Inflammatory macrophage treated with lipopolysaccharide for 4 hours (primary cell): Measurements from ENCODE around the gene CST7.
A peak's percentile ranks its signal among the peaks of the same experiment; 100 is the strongest.
"Not testable (repeated sequence)": the region's sequence is repeated elsewhere in the genome, so short reads cannot be mapped to it uniquely, and the experiment has no call there.

Experiments used
- DNase-seq: peaks from one replicate; pipeline ENCODE4 v3.0.0-alpha.2; 2020

Gene CST7

DNA sequence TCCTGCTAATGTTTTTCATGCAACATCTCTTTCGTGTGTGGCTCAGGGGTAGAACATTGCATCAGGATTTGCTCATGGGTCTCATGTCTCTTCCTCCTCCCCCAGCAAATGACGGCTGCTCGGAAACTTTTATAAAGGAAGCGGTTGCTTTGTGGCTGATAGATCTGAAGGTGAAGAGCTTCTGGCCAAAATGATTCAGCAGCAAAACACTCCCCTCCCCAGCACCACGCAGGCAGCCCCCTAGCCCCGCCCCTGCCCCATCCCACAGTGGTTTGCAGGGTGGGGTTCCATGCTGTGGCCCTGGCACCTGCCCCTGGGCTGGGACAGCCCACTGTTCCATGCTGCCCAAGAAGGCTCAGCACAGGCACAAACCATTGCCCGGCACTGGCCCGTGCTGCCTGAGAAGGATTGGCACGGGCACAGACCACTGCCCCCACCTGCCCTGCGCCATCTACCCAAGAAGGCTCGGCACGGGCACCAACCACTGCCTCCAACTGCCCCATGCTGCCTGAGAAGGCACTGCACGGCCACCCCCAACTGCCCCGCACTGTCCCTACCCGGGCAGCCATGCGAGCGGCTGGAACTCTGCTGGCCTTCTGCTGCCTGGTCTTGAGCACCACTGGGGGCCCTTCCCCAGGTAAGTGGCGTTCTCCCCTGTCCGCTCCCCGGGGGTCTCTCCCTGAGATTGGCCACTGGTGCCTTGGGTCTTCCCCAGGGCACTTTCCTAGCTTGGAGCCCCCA lies at the start of gene CST7:
CST7 (plus strand) TSS at position 331 of the 741 bp plus-strand sequence; CDS start at position 568, 237 bp downstream.
- peak; percentile 80 for DNase-seq

- DNase-seq = no peak
Measured at GRCh38 chr20:24906806-24907205, 42.3 kb upstream of the CST7 start.

DNA sequence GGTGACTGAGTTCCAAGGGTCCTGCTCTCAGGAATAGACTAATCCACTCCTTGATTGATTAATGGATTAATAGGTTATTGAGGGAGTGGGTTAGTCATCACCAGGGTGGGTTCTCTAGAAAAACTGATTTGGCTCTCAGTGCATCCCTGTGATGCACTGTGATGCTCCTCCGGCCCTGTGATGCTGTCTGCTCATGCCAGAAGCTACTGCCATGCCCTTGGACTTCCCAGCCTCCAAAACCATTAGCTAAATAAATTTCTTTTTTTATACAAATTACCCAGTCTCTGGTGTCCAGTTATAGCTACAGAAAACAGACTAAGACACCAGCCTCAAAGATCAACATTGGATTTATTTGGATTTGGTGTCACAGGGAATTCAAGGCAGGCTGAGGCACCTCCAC lies 40.4 kb upstream of the CST7 start:
- DNase-seq = no peak

GRCh38 chr20:24909086-24909780 lies 39.8 kb upstream of the CST7 start:
- no peak for DNase-seq

DNA sequence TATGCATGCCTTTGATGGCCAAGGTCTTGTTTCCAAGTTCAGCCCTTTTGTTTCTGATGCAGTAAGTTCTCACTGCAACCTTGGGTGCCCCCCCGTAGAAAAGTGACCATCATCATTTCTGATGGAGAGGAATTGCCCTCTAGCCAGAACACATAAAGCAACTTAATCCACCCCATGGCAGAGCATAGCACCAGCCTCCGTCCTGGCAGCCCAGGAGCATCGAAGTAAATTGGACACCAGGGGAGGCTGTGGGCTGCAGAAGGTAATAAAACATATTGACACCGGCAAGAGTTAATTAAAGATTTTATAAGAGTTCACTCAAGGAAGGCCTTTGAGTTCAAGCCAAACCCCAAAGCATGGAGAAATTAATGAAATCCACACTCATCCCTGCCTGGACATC lies 39.2 kb upstream of the CST7 start:
- DNase-seq = no peak

DNA sequence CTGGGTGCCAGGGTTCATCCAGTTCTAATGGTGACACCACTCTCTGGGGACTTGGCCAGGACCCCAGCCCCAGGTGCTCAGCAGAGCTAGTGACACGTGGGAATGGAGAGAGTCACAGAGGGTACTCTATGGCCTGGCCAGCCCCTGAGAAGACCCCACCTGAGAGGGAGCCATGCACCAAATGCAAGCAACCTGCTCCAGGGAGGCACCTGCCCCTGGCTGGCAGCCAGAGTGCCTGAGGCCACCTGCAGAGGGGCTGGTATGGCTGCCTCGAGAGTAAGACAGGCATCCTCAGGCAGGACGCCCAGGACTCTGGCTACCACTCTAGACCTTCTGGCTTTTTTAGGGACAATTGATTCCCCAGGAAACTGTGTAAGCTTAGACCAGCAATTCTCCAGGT lies 38.6 kb upstream of the CST7 start:
- DNase-seq = no peak

- DNase-seq = no peak
Measured at GRCh38 chr20:24911461-24911860, 37.6 kb upstream of the CST7 start.

DNA sequence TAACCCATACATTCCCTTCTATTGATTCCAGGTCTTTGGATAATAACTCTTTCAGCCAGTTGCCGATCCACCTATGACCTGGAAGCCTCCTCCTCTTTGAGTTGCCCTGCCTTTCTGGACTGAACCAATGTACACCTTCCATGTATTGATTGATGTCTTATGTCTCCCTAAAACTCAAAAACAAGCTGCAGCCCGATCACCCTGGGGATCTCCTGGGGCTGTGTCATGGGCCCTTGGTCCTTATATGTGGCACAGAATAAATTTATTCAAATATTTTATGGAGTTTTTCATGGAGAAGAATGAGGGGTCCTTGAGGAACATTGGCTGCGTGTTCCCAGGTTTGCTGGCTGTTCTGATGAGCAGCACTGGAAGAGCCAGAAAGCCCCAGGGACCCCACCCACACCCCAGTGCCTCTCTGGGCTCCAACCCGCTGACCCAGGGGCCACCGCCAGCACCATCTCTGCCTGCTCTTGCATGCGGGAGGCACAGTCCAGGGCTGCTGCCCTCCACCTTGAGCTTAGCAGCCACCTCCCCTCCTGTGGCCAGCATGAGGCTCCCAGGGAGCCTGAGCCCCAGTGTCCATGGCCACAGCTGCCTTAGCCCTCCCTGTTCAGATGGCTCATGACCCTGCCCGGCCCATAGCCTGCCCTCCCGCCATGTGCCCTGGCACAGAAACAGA lies 36.5 kb upstream of the CST7 start:
- DNase-seq = no peak

DNA sequence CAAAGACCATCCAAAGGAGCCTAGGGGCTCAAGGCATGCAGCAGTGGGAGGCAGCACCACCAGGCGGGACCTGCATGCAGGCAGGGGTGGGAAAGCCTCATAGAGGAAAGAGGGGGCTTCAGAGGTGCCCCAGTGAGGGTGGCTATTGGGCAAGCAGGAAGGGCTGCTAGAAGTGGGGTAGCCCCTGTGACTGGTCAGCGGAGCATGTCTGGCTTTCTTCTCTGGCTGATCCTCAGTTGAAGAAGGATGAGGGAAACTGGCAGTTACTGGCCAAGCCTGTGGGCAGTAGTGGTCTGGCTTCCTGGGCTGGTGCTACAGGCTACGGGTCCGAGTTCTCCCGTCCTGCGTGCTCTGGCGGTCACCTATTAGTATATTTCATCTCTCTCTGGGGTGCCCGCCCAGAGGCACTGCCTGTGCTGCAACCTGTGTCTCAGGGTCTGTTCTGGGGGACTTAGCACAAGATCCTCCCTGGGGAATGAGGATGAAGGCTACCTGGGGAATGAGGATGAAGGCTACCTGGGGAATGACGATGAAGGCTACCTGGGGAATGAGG lies 35.9 kb upstream of the CST7 start:
- no peak for DNase-seq

GRCh38 chr20:24914388-24915241 lies 34.5 kb upstream of the CST7 start:
- no peak for DNase-seq

GRCh38 chr20:24915440-24915839 lies 33.6 kb upstream of the CST7 start:
- no peak for DNase-seq

GRCh38 chr20:24915892-24916291 lies 33.2 kb upstream of the CST7 start:
- DNase-seq = no peak

DNA sequence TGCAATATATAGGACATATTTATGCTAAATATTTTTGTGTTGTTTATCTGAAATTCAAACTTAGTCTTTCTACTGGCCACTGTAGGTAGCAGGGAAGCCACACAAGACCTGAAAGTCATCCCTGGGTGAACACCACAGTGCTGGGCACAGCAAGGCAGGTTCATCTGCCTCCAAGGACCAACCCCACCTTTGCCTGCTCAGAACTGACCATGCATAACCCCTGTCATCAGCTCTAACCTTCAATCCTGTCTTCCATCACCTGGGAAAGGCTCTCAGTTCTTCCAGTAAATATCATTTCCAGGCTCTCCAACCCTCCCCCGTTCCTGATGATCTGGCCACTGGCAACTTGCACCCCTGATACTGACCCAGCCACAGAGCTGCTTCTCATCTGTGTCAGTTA lies 32.7 kb upstream of the CST7 start:
- no peak for DNase-seq

- no peak for DNase-seq
Measured at GRCh38 chr20:24917056-24917455, 32.0 kb upstream of the CST7 start.

- DNase-seq = peak; percentile 55
Measured at GRCh38 chr20:24917797-24918578, 31.1 kb upstream of the CST7 start.

- DNase-seq = no peak
Measured at GRCh38 chr20:24918579-24919566, 30.2 kb upstream of the CST7 start.

DNA sequence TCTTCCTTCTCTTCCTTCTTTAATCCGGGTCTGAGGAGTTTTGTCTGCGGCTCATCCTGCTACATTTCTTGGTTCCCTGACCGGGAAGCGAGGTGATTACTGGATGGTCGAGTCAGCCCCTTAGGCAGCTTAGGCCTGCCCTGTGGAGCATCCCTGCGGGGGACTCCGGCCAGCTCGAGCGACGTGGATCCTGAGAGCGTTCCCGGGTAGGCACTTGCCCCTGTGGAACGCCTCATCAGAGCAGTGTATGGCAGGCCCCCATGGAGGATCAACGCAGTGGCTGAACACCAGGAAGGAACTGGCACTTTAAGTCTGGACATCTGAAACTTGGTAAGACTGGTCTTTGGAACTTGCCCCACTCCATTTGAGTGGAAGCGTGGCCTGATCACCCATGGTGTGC lies 29.4 kb upstream of the CST7 start:
- DNase-seq = not testable (repeated sequence)

DNA sequence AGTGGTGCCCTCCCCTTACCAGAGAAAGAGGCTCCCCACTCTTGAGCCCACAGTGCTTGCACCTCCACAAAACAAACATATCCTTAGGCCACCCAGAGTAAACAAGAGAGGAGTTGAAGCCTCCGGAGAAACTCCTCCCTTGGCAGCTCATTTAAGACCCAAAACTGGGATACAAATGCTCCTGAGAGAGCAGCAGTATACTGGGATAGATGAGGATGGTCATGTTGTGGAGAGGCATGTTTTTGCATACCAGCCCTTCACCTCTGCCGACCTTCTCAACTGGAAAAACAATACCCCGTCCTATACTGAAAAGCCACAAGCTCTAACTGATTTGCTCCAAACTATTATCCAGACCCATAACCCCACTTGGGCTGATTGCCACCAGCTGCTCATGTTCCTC lies 28.4 kb upstream of the CST7 start:
- not testable (repeated sequence) for DNase-seq

GRCh38 chr20:24929259-24929658 lies 19.8 kb upstream of the CST7 start:
- DNase-seq = not testable (repeated sequence)
